ENCODE results near the gene CDH23.

CDH23 gene

DNA sequence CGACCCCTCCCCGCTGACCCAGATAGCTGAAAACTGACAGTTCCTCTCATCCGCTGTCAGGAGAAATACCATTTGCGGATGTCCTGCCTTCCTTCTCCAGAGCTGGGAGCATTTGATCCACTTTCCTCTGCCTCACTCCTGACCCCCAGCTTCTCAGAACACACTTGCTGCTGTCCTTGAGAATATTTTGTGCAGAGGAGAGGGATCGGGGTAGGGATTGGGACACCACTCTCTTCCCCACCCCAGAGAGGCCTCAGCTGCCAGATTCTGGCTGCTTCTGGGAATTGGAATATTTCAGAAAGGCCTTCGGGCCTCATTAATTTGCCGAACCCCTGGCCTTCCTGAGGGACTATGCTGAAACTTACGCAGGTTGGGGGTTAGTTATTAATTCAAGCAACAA lies 225.9 kb downstream of the CDH23 start:
- DNase-seq (ENCODE audit: low read depth in 2 of 2), result no peak

DNA sequence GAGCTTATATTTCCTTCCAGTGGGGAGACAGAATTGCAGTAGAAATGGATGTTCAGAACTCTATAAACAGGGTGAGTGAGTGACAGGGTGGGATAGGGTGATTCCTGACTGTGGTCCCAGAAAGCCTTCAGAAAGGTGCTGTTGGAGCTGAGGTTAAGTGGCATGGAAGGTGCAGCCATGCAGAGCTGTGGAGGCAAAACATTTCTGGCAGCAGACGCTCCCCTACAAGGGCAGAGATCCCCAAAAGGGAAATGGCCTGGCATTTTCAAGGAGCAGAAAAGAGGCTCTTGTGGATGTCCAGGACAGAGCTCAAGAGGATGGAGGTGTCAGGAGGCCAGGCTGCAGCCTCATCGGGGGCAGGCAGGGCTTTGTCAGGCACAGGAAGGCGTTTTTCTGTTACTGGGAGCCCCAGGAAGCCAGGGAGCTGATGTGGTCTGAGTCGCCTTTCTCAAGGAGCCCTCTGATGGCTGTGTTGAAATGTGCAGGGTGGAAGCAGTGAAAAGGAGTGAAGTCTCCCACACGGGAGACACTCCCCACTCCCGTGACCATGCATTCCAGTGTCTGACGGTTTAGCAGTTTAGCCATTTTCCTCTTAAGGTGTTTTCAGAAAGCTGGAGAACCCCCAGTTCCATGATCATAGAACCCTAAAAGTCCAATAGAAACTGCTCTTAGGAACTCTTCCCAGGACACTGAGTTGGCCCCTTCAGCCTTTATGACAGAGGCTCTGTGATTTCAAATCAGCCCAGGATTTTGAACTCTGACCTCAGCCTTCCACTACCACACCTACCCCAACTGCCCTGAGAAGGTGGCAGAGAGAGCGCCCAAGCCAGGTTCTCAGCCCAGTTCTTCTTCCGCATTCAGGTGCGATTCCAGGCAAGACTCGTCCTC lies 226.6 kb downstream of the CDH23 start:
- DNase-seq (ENCODE audit: low read depth in 2 of 2), result no peak

DNA sequence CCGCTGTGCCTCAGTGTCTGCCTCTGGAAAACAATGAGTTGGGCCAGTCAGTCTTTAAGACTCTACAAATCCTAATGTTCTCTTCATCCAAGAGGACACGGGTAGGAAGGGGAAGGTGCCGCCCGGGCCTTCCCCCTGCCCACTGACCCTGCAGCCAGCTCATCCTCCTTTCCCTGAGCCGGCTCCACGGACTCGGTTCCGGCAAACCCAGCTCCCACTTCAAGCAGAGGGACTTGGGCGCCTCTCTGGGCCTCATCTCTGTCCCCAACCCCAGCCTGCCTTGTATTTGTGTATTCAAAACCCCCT lies 227.2 kb downstream of the CDH23 start:
- no peak for DNase-seq (ENCODE audit: low read depth in 2 of 2)

DNA sequence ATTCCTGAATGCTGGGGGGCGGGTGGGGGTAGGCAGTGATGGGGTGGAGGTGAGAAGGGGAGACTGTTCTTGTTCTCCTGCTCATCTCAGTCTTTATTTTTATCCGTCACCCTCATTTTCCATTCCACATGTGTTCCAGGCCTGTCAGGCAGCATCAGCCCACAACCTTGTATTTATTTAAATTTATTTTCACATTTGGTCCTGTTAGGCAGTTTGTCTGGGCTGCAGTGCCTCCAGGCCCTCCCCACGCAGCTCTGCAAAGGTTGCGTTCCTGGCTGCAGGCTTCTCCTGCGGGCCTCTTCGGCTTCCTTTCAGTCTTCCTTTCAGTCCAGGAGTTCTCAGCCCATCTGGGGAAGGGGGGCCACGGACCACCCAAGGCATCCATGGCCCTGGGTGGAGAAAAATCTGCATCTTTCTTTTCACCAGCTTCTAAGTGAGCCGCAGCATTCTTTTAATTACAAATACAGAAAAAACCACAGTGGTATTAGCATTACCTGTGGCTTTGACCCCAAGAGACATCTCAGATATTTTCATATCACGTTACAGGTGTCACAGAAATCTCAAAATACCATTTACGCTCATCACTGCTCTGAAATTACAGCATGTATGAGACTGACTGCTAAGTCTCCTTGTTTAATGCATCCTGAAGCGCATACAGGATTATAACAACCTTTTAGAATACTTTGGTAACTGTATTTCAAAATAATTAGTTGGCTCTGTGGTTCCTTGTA lies 228.9 kb downstream of the CDH23 start:
- DNase-seq (ENCODE audit: low read depth in 2 of 2), result no peak

DNA sequence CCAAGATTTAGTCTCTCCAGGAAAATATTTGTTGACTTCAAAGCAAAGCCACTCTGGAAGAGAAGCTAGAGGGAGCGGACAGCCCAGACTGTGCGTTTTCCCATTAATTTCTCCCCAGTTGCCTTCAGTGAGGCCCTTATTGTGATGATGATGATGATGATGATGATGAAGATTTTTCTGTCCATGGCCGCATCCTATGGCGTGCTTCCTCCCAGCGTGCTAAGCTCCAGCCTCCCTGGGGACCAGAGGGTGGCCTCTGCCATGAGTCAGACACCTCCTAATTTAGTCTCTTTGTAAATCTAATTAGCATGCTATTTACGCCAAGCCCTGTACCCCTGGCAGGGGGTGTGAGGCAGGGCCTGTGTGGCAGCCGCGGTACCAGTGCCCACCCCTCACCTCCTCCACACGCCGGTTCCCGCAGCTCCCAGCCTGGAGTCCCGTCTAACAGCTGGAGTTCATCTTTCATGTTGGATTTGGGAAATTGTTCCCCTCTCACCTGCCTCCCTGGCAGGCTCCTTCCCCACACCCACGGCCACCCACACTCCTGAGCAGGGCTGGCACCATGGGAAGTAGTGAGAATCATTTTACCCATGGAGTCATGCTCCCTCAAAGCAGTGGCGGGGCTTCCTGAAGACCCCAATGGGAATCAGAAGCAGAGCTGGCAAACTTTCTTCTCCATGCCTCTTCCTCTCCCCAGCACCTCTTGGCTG lies 230.7 kb downstream of the CDH23 start:
- no peak for DNase-seq (ENCODE audit: low read depth in 2 of 2)

DNA sequence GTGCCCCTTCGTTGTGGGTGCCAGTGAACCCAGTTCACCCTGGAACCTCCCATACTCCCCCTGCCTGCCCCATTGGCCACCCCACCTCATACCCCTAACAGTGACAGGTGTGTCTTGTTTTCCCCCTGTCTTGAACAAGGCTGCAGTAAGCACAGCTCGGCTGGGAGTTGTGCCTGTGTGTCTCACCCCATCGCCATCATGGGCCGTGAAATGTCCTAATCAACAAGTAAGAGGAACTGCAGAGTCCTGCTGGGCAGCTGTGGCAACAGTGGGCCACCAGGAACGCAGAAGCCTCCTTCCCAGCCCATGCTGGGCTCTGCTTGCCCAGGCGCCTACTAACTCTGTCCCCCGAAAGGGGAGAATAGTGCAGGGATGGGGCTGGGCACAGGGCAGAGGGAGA lies 231.2 kb downstream of the CDH23 start:
- DNase-seq (ENCODE audit: low read depth in 2 of 2), result no peak

DNA sequence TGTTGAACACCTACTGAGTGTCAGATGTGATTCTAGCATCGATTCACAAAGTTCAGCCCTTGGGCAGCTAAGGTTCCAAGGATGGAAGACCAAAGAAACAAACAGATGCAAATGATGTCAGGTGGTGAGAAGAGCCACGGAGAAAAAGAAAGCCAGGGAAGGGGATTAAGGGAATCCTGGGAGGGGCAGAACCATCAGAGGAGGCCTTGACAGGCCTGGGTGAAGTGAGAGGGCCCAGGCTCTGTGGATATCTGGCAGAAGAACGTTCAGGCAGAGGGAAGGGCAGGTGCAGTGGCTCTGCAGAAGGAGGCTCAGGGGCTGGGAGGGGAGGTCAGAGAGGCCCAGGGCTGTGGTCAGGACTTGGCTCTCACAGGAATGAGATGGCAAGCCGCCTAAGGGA lies 232.4 kb downstream of the CDH23 start:
- no peak for DNase-seq (ENCODE audit: low read depth in 2 of 2)

DNA sequence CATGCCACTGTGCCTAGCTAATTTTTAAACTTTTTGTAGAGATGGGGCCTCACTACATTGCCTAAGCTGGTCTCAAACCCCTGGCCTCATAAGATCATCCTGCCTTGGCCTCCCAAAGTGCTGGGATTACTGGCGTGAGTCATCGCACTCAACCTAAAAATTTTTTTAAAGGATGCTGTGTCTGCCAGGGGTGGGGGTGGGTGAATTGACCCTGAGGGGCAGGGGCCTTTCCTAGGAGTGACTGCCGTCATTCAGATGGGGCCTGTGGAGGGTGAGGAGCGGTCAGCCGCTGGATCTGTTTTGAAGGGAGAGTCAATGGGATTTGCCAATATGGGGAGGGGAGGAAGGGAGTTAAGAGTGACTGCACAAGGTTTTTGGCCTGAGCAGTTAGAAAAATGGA lies 233.4 kb downstream of the CDH23 start:
- no peak for DNase-seq (ENCODE audit: low read depth in 2 of 2)

DNA sequence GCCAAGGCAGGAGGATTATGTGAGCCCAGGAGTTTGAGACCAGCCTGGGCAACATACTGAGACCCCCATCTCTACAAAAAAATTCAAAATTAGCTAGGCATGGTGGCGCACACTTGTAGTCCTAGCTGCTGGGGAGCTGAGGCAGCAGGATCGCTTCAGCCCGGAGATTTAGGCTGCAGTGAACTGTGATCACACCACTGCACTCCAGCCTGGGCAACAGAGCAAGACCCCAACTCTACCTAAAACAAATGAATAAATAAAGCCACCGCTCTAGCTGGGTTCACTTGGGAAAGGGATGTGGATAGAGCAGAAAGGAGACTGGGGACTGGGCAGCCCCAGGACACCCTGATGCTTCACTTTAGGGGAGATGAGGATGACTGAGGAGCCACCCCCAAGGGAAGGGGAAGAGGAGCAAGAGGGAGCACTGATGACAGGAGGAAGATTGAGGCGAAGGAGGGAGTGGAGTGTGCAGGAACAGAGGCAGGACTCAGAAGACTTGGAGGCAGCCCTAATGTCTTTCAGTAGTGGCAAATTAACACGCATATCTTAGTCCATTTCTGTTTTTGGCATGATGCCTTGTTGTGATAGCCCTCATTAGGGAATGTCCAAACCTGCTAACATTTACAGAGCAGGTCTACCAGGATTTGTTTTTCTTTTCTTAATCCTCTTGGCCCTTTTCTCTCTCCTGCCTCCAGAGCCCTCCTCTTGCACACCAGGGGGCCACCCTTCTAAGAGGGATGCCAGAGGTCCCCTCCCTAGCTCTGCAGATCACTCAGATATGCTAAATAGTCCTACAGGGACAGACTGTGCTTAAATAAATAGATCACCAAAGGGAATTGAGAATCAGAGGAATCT lies 234.5 kb downstream of the CDH23 start:
- DNase-seq (ENCODE audit: low read depth in 2 of 2), result no peak

DNA sequence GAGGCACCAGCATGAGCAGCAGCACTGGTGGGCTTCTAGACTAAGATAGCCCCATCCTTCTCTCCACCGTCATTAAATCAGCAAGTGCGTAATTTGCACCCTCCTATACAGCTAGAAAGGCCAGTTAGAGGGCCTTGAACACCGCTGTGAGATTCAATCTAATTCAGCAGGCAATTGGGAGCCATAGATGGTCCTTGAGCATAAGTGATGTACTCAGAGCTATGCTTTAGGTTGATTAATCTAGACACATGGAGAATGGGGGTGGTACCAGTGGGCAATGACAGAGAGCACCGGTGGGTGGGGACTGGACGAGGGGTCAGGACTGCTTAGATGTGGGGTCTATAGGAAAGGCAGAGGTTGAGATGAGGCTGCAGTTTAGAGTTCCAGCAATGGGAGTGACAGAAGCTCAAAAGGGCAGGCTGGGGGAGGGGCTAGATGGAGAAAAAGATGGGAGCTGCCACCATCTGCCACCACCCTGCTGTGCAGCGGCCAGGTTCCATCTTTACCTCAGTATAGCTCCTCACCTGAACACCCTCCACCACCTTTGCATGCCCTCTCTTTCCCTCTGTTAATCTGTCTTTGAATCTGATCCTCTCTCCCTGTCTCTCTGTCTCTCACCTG lies 235.6 kb downstream of the CDH23 start:
- DNase-seq (ENCODE audit: low read depth in 2 of 2), result no peak

DNA sequence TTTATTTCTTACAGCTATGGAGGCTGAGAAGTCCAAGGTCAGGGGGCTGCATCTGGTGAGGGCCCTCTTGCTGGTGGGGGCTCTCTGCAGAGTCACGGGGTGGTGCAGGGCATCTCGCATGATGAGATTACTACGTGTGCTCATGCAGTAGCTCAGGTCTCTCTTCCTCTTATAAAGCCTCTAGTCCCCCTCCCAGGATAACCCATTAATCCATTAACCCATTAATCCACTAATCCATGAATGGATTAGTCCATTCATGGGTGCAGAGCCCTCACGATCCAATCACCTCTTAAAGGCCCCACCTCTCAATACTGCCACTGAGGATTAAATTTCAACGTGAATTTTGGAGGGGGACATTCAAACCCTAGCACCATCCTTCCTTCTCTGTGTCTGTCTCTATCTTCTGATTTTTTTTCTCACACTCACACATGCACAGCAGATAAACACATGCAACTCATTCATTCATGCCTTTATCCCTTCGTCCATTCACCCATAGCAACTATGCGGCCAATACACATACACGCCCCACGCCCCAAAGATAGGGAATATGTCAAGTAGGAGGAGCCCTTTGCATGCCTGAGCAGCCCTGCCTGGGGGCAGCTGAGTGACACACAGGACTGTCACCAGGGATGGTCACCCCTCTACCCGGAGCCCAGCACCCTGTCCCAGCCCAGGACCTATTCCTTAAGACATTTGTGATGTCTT lies 236.3 kb downstream of the CDH23 start:
- DNase-seq (ENCODE audit: low read depth in 2 of 2), result no peak

DNA sequence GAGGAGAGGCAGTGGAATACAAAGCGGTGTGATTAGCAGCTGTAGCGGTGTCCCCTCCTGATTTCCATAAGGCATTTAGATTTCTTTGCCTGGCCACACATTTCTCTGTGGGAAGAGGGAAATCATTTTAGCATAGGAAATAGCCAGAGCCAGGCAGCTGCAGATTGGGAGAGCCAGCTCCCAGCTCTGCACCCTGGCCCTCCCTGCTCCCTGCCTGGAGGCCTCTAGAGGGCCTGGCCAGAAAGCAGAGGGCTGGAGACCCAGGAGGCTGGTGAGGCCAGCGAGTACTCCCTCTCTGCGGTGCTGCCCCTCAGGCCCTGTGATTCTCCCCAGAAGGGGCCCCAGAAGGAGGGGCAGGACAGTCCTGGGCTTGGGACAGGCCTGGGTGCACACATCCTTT lies 237.2 kb downstream of the CDH23 start:
- no peak for DNase-seq (ENCODE audit: low read depth in 2 of 2)

DNA sequence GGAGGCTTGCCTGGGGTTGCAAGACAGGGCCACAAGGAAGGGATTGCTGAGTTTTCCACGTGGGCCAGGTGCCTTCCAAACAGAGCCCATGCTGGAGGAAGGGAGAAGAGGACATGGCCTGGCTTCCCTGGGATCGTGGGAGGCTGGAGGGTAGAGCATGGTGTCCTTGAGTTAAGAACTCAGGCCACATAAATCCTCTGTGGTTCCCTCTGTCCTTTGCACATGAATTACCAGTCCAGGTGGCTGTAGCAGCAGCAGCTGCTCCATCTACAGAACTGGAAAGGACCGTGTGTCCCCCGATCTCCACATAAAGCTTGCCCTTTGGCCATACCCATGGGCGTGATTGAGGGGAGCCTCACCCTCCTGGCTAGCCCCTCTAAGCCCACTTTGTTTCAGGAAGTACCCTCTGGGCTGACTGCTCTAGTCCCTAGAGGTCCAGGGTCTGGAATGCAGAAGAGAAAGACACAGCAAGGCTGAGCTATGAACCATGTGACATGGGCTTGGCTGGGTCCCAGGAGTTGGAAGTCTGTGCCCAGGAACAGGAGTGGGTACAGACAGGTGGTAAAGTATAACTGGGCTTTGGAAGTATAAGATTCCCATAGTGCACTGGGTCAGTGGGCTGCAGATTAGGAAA lies 237.9 kb downstream of the CDH23 start:
- DNase-seq (ENCODE audit: low read depth in 2 of 2), result no peak

DNA sequence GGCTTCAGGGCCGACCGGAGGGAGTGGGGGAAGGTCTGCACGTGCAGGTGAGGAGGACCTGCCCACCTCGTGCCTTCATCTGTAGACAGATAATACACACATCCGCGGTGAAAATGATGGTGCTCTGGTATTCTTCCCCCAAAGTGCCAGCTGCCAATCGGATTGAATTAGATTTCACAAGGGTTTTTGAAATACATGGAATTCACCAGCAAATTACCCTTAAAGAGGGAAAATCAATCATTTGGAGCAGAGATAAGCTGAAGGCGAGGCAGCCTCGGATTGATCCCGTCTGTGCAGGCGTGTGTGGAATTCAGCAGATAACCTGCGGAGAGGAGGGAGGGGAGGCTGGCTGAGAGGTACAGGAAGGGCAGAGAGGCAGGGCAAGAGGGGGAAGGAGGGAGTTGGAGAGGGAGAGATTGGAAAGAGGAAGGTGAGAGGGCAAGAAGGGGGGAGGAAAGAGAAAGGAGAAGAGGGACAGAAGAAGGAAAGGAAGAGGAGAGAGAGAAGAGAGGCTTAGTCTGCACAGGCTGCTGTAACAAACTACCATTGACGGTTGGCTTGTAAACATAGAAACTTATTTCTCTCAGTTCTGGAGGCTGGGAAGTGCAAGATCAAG lies 238.6 kb downstream of the CDH23 start:
- DNase-seq (ENCODE audit: low read depth in 2 of 2), result no peak

DNA sequence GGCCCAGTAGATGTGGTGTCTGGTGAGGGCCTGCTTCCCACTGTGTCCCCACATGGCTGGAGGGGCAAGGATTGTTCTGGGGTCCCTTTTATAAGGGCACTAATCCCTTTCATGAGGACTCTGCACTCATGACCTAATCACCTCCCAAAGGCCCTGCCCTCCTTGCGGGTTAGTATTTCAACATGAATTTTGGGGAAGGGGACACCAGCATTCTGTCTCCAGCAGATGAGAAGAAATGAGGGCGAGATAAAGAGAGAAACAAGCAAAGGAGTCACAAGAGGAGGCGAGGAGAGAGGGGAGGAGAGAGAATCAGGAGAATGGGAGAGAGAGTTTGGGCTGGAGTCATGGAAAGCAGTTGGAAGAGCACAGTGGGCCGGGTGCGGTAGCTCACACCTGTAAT lies 239.1 kb downstream of the CDH23 start:
- no peak for DNase-seq (ENCODE audit: low read depth in 2 of 2)

DNA sequence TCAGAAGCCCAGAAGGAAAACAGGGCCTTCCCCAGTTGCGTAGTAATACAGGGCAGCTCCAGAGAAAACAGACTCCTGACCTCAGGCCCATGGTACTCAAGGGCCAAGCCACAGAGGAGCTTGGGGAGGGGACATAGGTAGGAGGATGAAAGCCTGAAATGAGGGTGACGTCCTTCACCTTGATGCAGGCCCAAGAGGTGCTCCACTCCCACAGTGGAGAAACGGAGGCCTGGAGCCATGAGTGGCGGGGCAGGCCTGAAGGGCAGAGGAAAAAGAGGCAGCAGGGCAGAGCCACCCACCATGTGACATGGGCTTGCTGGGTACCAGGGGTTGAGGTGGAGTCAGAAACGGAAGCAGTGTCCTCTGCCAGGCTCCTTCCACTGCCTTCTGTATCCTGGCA lies 239.9 kb downstream of the CDH23 start:
- DNase-seq (ENCODE audit: low read depth in 2 of 2), result no peak

DNA sequence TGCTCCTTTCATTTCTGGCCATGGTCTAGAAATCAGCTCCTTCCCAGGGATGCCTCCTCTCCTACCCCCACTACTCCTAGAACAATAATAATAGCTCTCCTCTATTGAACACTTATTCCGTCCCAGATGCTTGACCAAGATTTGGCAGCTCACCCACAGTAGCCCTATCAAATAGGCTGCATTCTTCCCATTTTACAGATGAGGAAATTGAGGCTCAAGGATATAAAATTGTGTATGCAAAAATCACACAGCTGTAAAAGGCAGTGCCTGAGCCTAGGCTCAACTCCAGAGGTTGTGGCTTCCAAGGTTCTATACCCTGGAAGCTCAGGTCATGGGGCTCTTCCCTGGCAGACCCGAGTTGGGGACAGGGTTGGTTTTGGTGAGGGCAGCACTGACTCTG lies 240.6 kb downstream of the CDH23 start:
- no peak for DNase-seq (ENCODE audit: low read depth in 2 of 2)

DNA sequence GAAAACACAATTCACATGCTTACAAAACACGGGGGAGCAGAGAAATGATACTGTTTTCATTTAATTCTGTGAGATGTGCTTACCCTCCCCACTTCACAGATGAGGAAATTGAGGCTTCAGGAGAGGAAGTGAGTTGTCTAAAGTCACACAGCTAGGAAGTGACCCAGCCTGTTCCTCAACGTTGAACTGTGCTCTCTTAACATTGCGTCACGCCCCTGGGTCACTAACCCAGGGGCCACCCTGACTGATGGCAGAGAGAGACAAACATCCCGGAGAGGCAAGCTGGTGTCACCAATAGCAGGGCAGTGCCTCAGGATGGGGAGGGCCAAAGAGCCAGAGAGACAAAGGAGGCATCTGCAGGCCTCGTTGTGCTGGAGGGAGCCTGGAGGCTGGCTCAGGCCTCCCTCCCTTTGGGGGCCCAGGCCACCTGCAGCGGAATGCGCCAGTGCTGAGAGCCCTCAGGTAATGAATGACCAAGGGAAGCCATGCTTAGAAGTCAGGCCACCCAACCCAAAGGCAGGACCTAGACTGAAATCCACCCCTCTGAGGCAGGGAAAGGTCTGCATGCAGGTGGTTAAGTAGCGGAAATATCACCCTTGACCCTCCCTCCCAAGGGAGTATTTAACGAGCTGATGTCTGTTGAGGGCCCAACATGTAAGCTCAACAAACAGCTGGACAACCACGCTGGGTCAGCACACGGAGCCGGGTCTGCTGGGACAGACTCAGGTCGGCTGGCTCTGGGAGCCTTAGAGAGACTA lies 241.5 kb downstream of the CDH23 start:
- no peak for DNase-seq (ENCODE audit: low read depth in 2 of 2)

Measured in stimulated activated CD4-positive, alpha-beta T cell treated with anti-CD3 and anti-CD28 coated beads, Interleukin-1b, Interleukin-23, amount 100 ng/mL, for 4 hours (primary cell).